Measurements from ENCODE around the gene TBC1D10B.

GRCh38 chr16:30381291-30382041, 11.2 kb upstream of the TBC1D10B start:
- TF ChIP-seq CTCF (IDR thresholded peaks at IDR 0.05) (no peak), POLR2A (IDR thresholded peaks at IDR 0.05) (no peak)
